Ovary (tissue), 3 donors: Measurements from ENCODE around the gene C1QTNF6.

ENCODE experiments used
- EP300 ChIP-seq: sonication (generic); formaldehyde crosslinking; IDR thresholded peaks from one replicate; pipeline ENCODE4 v1.6.1; 2017; ENCODE audit warnings: antibody characterized with exemption
- POLR2A ChIP-seq: fragments of 450-650 bp; IDR thresholded peaks from one replicate; pipeline ENCODE4 v1.6.1; 2017; ENCODE audit warnings: antibody characterized with exemption, mild to moderate bottlenecking, moderate library complexity
- TF ChIP-seq, protein P1 (sequence below), 3 donors: fragments of 450-650 bp in 2 of 3; fragments of 200-600 bp in 1 of 3; IDR thresholded peaks; one replicate each; pipeline versions ENCODE4 v1.5.1 to v1.8.0; 2016 to 2022; ENCODE audit warnings: antibody characterized with exemption in 3 of 3, mild to moderate bottlenecking in 1 of 3
- donor health status: DM: no; HTN: no; CAD: no.

DNA sequence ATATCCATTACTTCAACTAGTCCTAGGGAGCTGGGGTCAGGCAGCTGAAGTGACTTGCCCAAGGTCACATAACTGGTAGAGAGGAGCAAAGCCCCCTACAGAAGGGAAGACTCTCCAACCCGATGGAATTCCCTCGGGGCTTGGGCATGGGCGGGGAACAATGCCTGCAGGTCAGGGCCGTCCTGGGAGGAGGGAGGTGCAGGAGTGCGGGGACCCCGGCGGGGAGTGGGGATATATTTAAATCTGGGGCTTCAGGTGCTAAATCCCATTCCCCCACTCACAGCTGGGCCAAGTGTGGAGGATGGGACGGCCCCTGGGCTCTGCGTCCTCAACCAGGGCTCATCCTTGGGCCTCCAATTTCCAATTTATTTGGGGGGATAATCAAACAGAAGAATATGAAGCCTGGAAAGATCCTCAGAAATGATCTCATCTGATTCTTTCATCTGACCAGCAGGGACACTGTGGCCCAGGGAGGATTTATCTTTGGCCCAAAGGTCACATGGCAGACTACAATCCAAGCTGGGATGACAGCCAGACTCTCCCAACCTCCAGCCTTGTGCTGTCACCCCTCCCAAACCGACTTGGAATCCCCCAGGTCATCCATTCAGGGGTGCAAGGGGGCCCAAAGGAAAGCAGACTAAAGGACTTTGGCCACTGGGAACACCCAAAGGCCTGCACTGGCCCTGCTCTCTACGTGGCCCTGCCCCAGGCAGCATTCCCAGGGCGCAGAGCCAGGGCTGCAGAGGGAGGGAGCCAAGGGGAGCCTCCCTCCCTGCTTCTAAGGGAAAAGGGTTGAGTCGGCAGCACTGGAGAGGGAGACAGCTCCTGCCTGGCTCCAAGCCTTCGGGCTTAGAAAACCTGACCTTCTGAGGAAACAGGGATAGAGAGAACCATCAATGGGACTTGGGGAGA, 8.7 kb upstream of the C1QTNF6 start:
- TF ChIP-seq, protein P1, sequence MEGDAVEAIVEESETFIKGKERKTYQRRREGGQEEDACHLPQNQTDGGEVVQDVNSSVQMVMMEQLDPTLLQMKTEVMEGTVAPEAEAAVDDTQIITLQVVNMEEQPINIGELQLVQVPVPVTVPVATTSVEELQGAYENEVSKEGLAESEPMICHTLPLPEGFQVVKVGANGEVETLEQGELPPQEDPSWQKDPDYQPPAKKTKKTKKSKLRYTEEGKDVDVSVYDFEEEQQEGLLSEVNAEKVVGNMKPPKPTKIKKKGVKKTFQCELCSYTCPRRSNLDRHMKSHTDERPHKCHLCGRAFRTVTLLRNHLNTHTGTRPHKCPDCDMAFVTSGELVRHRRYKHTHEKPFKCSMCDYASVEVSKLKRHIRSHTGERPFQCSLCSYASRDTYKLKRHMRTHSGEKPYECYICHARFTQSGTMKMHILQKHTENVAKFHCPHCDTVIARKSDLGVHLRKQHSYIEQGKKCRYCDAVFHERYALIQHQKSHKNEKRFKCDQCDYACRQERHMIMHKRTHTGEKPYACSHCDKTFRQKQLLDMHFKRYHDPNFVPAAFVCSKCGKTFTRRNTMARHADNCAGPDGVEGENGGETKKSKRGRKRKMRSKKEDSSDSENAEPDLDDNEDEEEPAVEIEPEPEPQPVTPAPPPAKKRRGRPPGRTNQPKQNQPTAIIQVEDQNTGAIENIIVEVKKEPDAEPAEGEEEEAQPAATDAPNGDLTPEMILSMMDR (IDR thresholded peaks at IDR 0.05): peak in 1 of 3 donors; percentile 32
- TF ChIP-seq POLR2A (no peak), EP300 (no peak)
